Kidney tubule cell (primary cell): Measurements from ENCODE around the gene STAT1.

ENCODE experiments used
- DNase-seq: peaks from one replicate; pipeline ENCODE4 v3.0.0-alpha.2; 2018; ENCODE audit warnings: low spot score

Gene STAT1

GRCh38 chr2:191013932-191014652 lies at the start of gene STAT1:
Gene STAT1, minus strand, starts transcription at chr2:191014171. Its CDS starts 4,168 bp downstream, at chr2:191010003.
- DNase-seq, result peak; percentile 94

- DNase-seq, result no peak
Observed at GRCh38 chr2:191063584-191063983, 49.6 kb upstream of the STAT1 start.

GRCh38 chr2:191061381-191061980 lies 47.5 kb upstream of the STAT1 start:
- DNase-seq, result no peak

GRCh38 chr2:191059308-191059707 lies 45.3 kb upstream of the STAT1 start:
- no peak for DNase-seq

GRCh38 chr2:191056228-191056627 lies 42.3 kb upstream of the STAT1 start:
- no peak for DNase-seq

- no peak for DNase-seq
Observed at GRCh38 chr2:191053256-191053655, 39.3 kb upstream of the STAT1 start.

- DNase-seq, result peak; percentile 69
Observed at GRCh38 chr2:191051825-191052778, 38.1 kb upstream of the STAT1 start.

- DNase-seq, result no peak
Observed at GRCh38 chr2:191051177-191051576, 37.2 kb upstream of the STAT1 start.

GRCh38 chr2:191050640-191050987 lies 36.6 kb upstream of the STAT1 start:
- no peak for DNase-seq

GRCh38 chr2:191049728-191050639 lies 36.0 kb upstream of the STAT1 start:
- peak; percentile 51 for DNase-seq

GRCh38 chr2:191048073-191048472 lies 34.1 kb upstream of the STAT1 start:
- DNase-seq, result no peak

- no peak for DNase-seq
Observed at GRCh38 chr2:191045141-191045540, 31.2 kb upstream of the STAT1 start.

- DNase-seq, result no peak
Observed at GRCh38 chr2:191043438-191043837, 29.5 kb upstream of the STAT1 start.

- DNase-seq, result peak; percentile 84
Observed at GRCh38 chr2:191041418-191042161, 27.6 kb upstream of the STAT1 start.

GRCh38 chr2:191039616-191040015 lies 25.6 kb upstream of the STAT1 start:
- DNase-seq, result no peak

GRCh38 chr2:191038741-191039140 lies 24.8 kb upstream of the STAT1 start:
- DNase-seq, result no peak

GRCh38 chr2:191038241-191038725 lies 24.3 kb upstream of the STAT1 start:
- peak; percentile 58 for DNase-seq

- DNase-seq, result no peak
Observed at GRCh38 chr2:191037351-191037750, 23.4 kb upstream of the STAT1 start.

- no peak for DNase-seq
Observed at GRCh38 chr2:191036363-191036762, 22.4 kb upstream of the STAT1 start.

GRCh38 chr2:191032588-191033429 lies 18.8 kb upstream of the STAT1 start:
- no peak for DNase-seq
